Large intestine (tissue), 3 donors: ENCODE measurements around the gene OMP. TPM values are rescaled to one million over a fixed set of nuclear protein-coding genes. Genes with fewer than 3 reads are reported as not detected.

ENCODE experiments used
- DNase-seq, 2 donors: peaks; one replicate each; pipeline versions ENCODE4 v3.0.0 to v3.0.0-alpha.2; 2013
- H3K27ac ChIP-seq: one replicate; pipeline ENCODE4 v1.5.1; 2013; ENCODE audit warnings: low read length
- H3K27me3 ChIP-seq: 2 replicates; pipeline ENCODE4 v1.6.1; 2013; ENCODE audit warnings: low read length; ENCODE audit not compliant: control insufficient read depth, insufficient read depth
- H3K36me3 ChIP-seq: 2 replicates; pipeline ENCODE4 v1.6.1; 2013; ENCODE audit warnings: low read length; ENCODE audit not compliant: control insufficient read depth, insufficient read depth
- H3K4me1 ChIP-seq: one replicate; pipeline ENCODE4 v1.6.1; 2013; ENCODE audit warnings: low read length; ENCODE audit not compliant: control insufficient read depth, insufficient read depth
- H3K4me3 ChIP-seq: one replicate; pipeline ENCODE4 v1.5.1; 2013; ENCODE audit warnings: low read length
- H3K9me3 ChIP-seq: one replicate; pipeline ENCODE4 v1.6.1; 2013; ENCODE audit warnings: mild to moderate bottlenecking, low read depth, low read length, moderate library complexity; ENCODE audit not compliant: control insufficient read depth
- WGBS: methylation state at CpG from one replicate; pipeline ENCODE4 v1.1.5; 2013; ENCODE audit warnings: low lambda C conversion rate; ENCODE audit not compliant: insufficient coverage; 5-methylcytosine and 5-hydroxymethylcytosine counted together
- polyA plus RNA-seq: library from polyadenylated mRNA; unstranded; fragments of 120-200 nt; gene quantifications from one replicate; pipeline ENCODE4 v1.2.1, GENCODE V29; 2013

Gene OMP
- polyA plus RNA-seq, 1 donor = 1.1 TPM

DNA sequence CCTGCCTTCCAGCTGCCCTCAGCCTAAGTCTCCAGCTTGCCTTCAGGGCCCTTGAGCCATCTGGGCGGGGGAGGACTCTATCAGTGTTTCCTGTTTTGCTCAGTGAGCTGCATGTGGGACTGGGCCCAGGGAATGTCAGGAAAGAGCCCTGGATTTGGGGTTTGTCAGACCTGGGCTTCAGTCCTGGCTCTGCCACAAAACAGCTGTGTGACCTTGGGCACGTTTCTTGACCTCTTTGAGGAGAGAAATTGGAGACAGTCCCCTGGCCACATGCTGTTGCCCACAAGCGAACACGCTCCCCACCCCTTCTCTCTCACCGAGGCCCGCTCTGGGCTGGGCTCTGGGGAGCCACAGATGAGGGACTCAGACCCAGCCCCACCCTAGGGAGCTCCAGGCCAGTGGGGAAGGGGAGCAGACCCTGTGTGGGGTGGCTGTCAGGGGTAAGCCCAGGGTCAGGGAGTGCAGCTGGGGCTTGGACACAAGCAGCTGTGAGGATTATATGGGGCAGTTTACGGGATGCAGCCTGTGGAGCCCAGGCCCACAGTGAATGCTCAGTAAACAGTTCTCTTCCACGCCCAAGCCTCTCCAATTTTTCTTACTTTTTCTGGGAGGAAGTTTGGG, 37.7 kb downstream of the OMP start:
- H3K27ac ChIP-seq = peak overlapping the region; percentile 48
- H3K27me3 ChIP-seq = no peaks in the 10 kb centered on the region
- WGBS = 60% methylated on average over 1 of the region's 8 CpGs
- no peak overlapping the region for H3K4me3 ChIP-seq
- DNase-seq = peak in 1 of 2 donors; percentile 23
- peaks cover 76% of the 10 kb centered on the region for H3K4me1 ChIP-seq
- no peaks in the 10 kb centered on the region for H3K9me3 ChIP-seq
- peaks cover 17% of the 10 kb centered on the region for H3K36me3 ChIP-seq

GRCh38 chr11:77141034-77141433, 38.4 kb downstream of the OMP start:
- no peaks in the 10 kb centered on the region for H3K9me3 ChIP-seq
- H3K27ac ChIP-seq = peak overlapping the region; percentile 48
- H3K27me3 ChIP-seq = no peaks in the 10 kb centered on the region
- DNase-seq = peak; percentile 59 to 83
- H3K4me3 ChIP-seq = no peak overlapping the region
- peaks cover 79% of the 10 kb centered on the region for H3K4me1 ChIP-seq
- H3K36me3 ChIP-seq = peaks cover 17% of the 10 kb centered on the region
- WGBS = 90% methylated on average over 2 of the region's 4 CpGs

DNA sequence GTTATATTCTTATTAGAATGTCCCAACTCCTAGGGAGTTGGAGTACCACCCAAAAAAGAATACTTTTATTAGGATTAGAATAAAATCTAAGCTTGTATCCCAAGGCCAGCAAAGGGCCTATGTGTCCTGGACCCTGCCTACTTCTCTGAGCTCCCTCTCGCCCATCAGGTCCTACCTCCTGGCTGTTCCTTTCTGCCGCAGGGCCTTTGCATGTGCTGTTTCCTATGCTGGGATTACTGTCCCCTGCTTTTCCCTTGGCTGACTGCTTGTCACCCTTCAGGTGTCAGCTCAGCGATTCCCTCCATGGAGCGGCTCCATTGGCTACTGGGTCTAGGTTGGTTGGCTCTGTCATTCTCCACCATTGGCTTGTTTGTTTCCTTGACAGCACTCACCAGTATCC, 38.8 kb downstream of the OMP start:
- WGBS = no CpG with 5 or more reads among the region's 4 CpGs
- Histone ChIP-seq H3K36me3 (peaks cover 17% of the 10 kb centered on the region), H3K4me1 (peaks cover 77% of the 10 kb centered on the region), H3K9me3 (no peaks in the 10 kb centered on the region), H3K4me3 (no peak overlapping the region), H3K27ac (peak overlapping the region; percentile 48), H3K27me3 (no peaks in the 10 kb centered on the region)
- DNase-seq = no peak

- Histone ChIP-seq H3K9me3 (no peaks in the 10 kb centered on the region), H3K36me3 (peaks cover 17% of the 10 kb centered on the region), H3K4me1 (peaks cover 79% of the 10 kb centered on the region), H3K27ac (no peak overlapping the region), H3K4me3 (no peak overlapping the region), H3K27me3 (no peaks in the 10 kb centered on the region)
- no peak for DNase-seq
- no CpG with 5 or more reads among the region's 11 CpGs for WGBS
These were observed 39.7 kb downstream of the OMP start for GRCh38 chr11:77142091-77142975.

GRCh38 chr11:77143405-77144020, 40.9 kb downstream of the OMP start:
- no peak overlapping the region for H3K4me3 ChIP-seq
- DNase-seq = no peak
- H3K9me3 ChIP-seq = no peaks in the 10 kb centered on the region
- H3K4me1 ChIP-seq = peaks cover 79% of the 10 kb centered on the region
- WGBS = no CpG with 5 or more reads among the region's 8 CpGs
- H3K27ac ChIP-seq = no peak overlapping the region
- H3K36me3 ChIP-seq = peaks cover 15% of the 10 kb centered on the region
- no peaks in the 10 kb centered on the region for H3K27me3 ChIP-seq

DNA sequence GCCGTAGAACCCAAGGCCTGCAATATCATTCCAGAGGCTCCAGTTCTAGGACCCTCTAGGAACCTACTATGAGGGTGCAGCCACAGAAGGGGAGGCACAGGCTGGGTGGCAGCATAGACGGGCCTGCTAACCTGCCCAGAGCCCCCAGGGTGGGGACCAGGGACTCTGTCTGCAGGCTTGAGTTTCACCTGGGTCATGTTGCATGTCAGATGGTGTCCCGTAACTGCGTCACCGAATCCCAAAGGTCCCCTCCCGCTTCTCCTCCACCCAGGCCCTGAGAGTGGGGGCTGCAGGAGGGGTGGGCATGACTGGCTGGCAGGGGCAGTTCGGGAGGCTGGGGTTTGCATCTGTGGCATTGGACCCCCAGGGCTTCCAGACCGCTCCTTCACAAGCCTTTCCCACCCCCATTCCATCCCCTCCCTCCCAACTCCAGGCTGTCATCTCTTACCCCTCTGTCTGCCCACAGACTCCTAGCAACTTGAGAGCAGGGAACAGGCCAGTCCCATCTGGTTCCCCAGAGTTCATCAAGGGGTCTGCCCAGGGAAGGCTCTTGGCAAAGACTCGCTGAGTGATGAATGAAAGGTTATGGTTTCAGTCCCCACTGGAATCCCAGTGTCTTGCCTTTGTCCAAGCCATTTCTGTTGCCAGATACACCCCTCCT, 41.7 kb downstream of the OMP start:
- no peaks in the 10 kb centered on the region for H3K27me3 ChIP-seq
- H3K27ac ChIP-seq = peak overlapping the region; percentile 82
- no peaks in the 10 kb centered on the region for H3K9me3 ChIP-seq
- no peak for DNase-seq
- no CpG with 5 or more reads among the region's 9 CpGs for WGBS
- peaks cover 80% of the 10 kb centered on the region for H3K4me1 ChIP-seq
- H3K4me3 ChIP-seq = no peak overlapping the region
- peaks cover 12% of the 10 kb centered on the region for H3K36me3 ChIP-seq

- Histone ChIP-seq H3K4me1 (peaks cover 81% of the 10 kb centered on the region), H3K27ac (peak overlapping the region; percentile 82), H3K36me3 (peaks cover 14% of the 10 kb centered on the region), H3K4me3 (no peak overlapping the region), H3K27me3 (no peaks in the 10 kb centered on the region), H3K9me3 (no peaks in the 10 kb centered on the region)
- DNase-seq = peak; percentile 72 to 86
- WGBS = no CpG with 5 or more reads among the region's 7 CpGs
These were observed 42.3 kb downstream of the OMP start for GRCh38 chr11:77144857-77145428.

- Histone ChIP-seq H3K4me3 (no peak overlapping the region), H3K9me3 (no peaks in the 10 kb centered on the region), H3K4me1 (peaks cover 66% of the 10 kb centered on the region), H3K27me3 (no peaks in the 10 kb centered on the region), H3K27ac (peak overlapping the region; percentile 82), H3K36me3 (peaks cover 20% of the 10 kb centered on the region)
- WGBS = no CpG with 5 or more reads among the region's 10 CpGs
- DNase-seq = no peak
These were observed 43.8 kb downstream of the OMP start for GRCh38 chr11:77146261-77147035.

DNA sequence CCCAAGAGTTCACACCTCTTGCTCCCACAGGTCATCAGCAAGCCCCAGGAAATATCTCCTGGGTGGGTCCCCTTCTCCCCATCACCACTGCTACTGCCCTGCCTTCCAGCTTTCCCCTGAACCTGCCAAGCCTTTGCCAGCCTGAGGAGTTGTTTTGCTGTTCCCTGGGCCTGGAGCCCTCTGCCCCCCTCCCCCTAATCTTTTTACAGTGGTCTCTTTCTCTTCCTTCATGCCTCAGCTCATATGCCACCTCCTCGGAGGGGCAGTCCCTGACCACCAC, 44.3 kb downstream of the OMP start:
- DNase-seq = peak in 1 of 2 donors; percentile 22
- 71% methylated on average over 1 of the region's 1 CpG for WGBS
- peaks cover 18% of the 10 kb centered on the region for H3K36me3 ChIP-seq
- no peaks in the 10 kb centered on the region for H3K27me3 ChIP-seq
- H3K9me3 ChIP-seq = no peaks in the 10 kb centered on the region
- peak overlapping the region; percentile 82 for H3K27ac ChIP-seq
- no peak overlapping the region for H3K4me3 ChIP-seq
- peaks cover 64% of the 10 kb centered on the region for H3K4me1 ChIP-seq
